ENCODE data around the gene AHSG. TPM values are rescaled to one million over a fixed set of nuclear protein-coding genes. Genes with fewer than 3 reads are reported as not detected.
"Not testable (repeated sequence)": the region's sequence is repeated elsewhere in the genome, so short reads cannot be mapped to it uniquely, and the experiment has no call there.

AHSG gene
- total RNA-seq, 1 experiment from 2014 or later: not detected

DNA sequence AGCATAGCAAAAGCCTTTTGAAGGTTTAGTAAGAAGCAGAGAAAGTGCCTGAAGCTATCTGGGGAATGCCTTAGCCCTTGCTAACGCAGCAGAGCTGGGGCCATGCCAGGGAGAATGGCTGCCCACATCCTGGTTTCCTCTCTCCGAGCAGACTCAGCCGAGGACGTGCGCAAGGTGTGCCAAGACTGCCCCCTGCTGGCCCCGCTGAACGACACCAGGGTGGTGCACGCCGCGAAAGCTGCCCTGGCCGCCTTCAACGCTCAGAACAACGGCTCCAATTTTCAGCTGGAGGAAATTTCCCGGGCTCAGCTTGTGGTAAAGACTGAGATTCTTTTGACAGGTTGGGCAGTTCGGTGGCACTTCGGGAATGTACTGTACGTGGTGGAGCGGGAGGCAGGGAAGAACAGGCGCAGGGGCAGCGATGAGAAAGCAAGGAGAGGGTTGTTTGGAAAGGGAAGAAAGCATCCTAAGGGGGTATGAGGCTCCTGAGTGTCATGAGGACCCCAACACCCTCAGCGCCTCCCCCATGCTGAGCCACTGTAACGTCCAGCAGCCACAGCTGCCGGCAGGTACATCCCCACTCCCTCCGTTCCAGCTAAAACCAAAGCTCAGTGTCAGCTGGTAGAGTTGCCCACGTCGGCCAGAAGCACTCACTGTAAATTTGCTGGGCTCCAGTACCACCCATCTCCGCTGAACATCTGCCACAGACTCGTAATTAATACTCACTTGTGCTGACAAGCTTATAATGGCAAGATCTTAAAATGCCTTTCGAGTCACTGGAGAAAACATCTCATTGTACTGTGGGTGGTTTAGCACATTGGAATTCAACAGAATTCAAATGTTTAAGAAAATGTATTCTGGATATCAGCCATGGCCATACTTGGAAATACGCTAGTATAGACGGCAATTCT is 4.4 kb downstream of the AHSG start:
- DNase-seq (ENCODE audit: low spot score): peak; percentile 96

DNA sequence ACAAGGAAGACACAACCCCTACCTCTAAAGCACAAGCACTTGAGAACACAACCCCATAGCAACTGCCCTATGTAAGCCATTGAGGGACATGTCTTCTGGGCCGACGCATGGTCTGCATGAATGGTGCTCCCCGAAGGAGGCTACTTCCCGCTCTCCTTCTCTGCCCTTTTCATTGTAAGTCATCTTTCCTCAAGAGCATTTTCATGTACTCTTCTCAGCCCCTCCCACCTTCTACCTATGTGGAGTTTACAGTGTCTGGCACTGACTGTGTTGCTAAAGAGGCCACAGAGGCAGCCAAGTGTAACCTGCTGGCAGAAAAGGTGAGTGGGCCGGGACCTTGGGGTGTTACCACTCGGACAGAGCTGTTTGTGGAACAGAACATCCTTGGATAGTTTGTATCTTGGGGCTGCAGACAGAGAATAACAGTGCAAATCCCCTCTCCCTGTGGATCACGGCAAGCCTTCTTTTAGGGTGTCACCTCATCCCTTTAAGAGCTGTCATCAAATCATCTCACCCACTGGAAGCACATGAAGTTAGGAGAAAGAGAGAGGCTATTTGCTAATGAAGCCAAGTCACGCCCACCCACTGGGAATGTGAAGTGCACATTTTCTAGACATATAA is 5.6 kb downstream of the AHSG start:
- DNase-seq (ENCODE audit: low spot score): no peak

DNA sequence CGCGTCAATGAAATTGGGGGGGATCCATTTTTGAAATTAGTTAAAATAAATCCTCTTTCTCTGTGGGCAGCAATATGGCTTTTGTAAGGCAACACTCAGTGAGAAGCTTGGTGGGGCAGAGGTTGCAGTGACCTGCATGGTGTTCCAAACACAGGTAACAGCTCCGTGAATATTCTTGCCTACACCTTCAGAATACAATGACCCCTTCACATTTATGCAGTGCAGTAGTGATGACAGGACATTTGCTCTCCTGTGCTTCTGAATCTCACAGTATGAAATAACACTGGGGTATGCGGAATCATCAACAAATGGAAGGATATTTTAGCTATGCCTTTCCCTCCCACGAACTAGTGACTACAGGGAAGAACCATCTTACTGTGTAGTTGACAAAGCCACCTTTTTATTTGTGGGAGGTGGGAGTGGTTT is 6.9 kb downstream of the AHSG start:
- no peak for DNase-seq (ENCODE audit: low spot score)

DNA sequence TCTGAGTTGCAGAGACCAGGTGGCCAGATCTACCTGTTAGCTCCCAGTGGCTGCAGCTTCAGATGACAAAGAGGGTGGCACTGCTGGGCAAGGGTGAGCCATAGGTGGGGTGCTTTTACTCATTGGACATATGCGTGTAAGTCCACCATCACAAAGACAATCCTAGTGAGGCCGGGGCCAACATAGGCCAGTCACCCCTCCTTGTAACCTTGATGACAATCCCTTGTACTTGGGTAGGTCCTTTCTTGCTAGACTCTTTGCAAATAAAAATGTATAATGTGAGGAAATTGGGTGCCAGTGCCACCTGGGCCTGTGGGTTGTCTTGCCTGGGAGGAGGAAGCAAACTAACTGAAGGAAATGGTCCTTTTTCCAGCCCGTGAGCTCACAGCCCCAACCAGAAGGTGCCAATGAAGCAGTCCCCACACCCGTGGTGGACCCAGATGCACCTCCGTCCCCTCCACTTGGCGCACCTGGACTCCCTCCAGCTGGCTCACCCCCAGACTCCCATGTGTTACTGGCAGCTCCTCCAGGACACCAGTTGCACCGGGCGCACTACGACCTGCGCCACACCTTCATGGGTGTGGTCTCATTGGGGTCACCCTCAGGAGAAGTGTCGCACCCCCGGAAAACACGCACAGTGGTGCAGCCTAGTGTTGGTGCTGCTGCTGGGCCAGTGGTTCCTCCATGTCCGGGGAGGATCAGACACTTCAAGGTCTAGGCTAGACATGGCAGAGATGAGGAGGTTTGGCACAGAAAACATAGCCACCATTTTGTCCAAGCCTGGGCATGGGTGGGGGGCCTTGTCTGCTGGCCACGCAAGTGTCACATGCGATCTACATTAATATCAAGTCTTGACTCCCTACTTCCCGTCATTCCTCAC is 7.6 kb downstream of the AHSG start:
- DNase-seq (ENCODE audit: low spot score): no peak

DNA sequence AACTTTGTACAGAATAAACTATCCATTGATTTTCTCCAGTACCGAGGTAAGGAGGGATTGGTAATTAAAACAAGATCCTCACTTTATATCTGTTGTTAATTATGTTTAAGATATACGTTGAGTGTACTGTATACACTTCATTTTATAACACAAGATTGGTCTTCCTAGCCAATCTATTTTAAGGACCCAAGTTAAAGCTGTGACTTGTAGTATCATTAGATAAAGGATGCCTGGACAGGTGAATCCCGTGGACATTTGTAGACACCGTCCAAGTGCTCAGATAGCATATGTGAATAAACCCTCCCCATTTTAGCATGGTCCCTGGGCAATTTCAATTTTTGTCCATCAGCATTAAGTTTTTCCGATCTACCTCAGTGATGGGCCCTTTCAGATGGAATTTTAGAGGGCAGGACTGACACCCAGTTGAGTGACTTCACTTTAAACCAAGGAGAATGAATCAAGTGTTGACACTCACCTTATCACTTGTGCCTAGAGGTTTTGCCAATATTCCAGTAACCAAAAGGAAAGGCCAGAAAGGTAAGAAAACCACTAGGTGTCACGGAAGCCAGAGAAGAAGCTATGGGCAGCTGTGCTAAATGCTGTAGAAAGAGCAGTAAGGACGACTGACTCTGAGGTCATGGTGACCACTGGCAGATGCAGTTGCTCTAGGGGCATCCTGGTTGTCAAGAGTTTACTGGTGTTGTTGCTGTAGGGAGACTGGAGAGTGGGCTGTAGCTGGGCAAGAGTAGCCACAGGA is 9.2 kb downstream of the AHSG start:
- DNase-seq (ENCODE audit: low spot score): no peak

DNA sequence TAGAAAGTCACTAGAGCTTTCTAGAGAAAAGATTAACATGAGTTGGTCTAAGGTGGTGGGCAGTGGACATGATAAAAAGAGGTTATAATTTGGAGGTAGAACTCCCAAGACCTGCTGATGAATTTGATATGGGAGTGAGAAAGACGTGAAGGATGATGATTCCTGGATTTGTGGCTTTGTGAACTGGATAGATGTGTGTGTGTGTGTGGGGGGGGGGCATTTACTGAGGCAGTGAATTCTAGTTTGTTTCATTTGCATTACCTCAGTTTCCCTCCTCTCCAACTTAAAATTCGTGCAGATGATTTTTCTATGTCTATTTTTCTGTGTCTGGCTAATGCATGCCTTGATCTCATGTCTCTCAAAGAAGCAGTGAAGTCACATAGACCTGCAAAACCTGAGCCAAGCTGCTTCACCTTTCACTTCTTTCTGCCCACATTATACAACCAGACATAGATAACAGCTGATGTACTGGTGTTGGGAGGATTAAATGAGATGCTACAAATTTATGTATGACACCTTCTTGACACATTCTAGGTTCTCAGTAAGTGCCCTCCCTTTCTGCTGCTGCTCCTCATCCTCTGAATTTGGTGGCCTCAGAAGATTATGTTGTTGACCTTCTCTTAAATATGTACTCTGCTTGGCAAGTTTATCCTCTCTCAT is 9.9 kb downstream of the AHSG start:
- no peak for DNase-seq (ENCODE audit: low spot score)

DNA sequence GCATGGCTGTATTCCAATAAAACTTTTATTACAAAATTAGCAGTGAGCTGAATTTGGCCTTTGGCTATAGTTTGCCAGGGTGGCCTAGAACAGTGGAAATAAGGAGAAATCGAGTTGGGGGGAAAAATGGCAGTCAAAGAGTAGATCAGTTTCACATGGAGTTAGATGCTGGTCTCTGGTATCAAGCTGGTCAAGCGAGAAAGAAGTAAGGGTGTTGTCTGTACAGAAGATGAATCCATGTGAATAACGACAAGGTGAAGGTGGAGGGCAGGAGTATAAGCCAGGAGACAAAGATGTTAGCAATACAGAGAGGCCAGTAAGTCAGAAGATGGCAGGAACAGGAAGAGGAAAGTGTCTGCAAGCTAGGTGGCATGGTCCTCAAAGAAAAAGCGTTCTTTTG is 11.7 kb downstream of the AHSG start:
- no peak for DNase-seq (ENCODE audit: low spot score)

DNA sequence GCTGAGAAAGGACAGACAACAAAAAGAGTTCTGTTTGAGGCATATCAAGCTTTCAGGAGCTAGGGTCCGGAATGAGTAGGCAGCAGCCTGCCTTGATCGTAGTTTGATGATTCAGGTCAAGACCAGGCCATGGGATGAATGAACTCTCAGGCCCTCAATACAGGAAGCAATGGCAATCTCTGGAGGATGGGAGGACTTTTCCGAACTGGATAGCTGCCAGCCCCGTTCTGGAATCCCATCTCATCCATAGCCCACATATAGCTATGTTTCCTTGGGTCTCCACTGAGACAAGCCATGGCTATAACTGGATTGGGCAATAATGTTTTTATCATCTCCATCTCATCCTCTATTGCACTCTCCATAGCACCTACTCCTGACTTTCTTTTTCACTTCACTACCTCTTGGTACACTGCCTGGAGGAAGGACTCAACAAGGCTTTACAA is 12.8 kb downstream of the AHSG start:
- no peak for DNase-seq (ENCODE audit: low spot score)

DNA sequence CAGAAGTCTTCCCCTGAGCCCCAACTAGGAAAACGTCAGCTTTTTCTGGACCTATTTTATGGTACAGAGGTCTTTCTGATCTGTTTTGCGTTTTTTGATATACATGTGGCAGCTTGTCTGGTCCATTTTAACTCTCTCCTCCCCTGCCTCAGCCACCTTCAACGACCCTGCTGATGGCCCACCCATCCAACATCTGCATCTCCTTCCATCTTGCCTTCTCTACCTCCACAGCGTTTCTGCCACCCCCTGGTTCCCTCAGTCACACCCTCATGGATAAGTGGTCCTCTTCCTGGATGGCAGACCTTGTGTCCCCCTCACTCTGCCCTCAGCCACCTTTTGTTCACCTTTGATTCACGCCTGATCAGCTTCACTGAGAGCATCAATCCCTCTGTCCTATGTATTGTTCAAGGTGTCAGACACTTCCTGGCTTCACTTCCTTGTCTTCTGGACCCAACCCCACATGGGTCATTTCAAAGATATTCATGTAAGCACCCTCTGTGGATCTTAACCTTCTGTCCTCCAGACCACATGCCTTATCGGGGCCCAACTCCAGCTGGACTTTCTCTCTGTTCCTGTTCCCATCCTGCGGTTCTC is 13.5 kb downstream of the AHSG start:
- no peak for DNase-seq (ENCODE audit: low spot score)

DNA sequence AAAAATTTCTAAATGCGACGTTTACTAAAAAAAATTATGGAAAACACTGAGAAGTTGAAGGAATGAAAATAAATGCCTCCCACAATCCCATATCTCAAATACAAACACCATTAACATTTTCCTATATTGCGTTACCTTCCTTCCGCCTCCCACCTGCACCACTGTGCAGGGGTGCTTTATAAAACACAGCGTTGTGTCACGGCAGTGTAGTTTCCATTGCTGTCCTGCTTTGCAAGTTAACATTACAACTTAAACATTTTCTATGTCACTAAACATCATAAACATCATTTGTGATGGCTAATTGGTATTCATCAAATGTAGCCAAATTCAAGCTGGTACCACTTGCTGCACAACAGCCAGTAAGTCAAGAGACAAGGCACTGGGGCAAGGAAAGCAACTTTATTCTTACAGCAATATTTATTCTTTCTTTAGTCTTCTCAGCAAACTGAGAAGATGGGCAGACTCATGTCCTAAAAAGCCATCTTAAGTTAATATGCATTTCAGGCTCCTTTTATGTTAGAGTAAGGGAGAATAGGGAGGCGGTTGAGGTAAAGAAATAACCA is 15.1 kb downstream of the AHSG start:
- no peak for DNase-seq (ENCODE audit: low spot score)

DNA sequence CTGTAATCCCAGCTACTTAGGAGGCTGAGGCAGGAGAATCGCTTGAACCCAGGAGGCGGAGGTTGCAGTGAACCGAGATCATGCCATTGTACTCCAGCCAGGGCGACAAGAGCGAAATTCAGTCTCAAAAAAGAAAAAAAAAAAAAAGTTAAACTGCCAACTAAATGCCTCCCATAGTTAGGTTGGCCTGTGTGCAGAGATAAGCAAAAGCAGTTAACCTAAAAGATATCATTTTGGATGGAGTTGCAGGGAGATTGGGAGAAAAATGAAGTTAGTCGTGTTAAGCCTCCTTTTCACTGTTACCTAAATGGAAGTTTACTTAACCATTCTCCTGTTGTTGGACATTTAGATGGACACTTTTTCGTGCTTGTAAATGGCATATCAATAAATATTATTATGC is 15.9 kb downstream of the AHSG start:
- no peak for DNase-seq (ENCODE audit: low spot score)

DNA sequence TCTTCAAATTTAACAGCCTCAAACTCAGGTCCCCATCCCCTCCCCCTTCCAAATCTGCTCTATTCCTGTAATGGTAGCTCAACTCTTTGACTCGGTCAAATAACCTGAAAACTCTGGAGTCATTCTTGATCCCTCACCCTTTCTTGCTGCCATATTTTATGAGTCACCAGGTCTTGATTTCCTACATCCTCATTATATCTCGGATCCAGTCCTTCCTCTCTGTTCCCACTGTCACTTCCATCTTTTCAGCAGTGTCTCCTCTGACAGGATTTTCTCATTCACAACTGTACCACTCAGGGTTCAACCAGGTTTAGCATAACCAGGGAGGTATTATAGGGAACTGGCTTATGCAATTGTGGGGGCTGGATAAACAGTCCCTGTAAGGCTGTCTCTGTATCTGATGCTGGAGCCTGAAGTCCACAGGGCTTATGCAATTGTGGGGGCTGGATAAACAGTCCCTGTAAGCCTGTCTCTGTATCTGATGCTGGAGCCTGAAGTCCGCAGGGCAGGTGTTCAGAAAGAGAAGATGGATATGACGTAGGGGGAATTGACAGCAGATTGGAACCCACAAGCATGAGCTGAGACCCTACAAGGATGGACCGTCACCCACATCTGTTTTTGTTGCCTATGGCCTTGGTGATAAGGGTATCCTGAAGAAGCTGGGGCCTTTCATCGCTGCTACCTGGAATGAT is 18.2 kb downstream of the AHSG start:
- no peak for DNase-seq (ENCODE audit: low spot score)

DNA sequence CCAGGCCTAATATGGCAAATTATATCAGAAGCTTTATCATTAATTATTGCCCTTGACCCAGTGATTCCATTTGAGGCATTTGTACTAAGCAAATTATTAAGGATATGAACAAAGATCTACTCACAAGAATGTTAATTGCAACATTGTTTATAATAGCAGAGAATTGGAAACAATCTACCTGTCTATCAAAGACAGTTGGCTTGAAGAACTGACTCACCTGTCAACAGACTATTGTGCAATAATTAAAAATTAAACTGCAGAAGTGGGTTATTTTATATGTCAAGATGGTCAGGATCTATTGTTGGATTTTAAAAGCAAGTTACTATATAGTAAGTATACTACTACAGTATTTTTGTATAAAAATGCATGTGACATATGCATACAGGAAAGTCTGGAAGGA is 20.6 kb downstream of the AHSG start:
- DNase-seq (ENCODE audit: low spot score): no peak

DNA sequence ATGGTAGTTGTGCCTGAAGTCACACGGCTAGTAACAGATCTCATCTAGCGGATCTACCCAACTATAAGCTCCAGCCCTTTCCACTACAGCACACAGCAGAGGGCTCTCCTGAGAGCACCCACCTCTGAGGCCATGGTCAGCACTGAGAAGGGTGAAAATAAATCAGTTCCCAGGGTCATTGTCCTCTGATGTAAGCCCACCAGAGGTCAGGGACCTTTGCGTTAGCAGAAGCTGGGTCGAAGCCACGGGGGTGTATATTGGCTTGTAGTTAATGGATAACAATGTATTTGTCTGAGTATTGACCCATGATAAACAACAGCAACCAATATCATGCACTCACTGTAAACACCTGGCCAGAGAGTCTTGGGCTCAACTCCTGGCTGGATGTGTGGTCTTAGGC is 21.3 kb downstream of the AHSG start:
- DNase-seq (ENCODE audit: low spot score): not testable (repeated sequence)

DNA sequence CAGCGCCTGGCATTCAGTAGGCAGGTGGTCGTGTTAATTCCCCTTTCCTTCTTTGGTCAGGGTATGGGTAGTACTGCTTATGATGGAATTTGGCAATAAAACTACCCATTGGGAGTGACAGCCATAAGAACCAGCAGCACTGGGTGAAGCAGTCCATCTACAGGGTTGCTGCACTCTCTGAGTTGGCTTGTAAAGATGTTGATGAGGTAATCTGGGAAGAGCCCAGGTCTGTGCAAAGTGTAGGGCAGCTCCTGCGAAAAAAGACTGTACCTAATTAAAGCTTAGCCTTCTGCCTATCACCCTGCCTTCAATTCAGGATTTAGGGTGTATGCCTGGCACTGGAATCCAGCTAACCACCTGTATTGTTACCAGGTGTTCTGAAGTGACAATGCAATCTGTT is 22.7 kb downstream of the AHSG start:
- no peak for DNase-seq (ENCODE audit: low spot score)

DNA sequence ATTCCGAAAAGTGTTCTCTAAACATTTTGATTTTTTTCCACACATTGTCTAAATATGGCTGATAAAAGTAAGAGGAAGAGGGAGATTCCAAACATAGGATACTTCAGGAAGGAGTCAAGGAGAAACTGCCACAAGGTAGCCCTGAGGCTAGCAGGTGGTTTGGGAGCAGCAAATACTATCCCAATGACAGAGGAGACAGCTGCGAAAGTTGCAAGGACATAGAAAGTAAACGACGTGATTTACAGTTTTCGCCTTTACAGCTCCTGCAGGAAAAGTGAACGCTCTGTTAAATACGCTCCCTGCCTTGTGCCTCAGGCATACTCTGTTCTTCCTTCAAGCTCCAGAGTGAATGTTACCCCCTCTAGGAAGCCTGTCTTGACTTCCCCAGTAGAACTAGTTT is 23.7 kb downstream of the AHSG start:
- no peak for DNase-seq (ENCODE audit: low spot score)

DNA sequence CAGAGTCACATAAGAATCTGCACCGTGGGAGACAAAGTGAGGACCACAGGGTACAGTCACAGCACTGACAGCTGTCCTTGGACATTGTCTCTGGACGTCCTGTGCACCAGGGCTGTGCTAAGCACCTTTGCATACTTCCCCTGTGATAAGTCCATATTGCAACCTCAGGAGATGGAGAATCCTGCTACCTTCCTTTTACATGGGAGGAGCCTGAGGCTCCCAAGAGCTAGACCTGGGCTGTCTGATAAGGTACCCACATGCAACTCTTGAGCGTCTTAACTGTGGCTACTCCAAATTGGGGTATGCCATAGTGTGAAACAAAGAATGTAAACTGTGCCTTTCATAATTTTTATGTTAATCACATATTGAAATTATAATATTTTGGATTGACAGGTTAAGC is 24.8 kb downstream of the AHSG start:
- no peak for DNase-seq (ENCODE audit: low spot score)

DNA sequence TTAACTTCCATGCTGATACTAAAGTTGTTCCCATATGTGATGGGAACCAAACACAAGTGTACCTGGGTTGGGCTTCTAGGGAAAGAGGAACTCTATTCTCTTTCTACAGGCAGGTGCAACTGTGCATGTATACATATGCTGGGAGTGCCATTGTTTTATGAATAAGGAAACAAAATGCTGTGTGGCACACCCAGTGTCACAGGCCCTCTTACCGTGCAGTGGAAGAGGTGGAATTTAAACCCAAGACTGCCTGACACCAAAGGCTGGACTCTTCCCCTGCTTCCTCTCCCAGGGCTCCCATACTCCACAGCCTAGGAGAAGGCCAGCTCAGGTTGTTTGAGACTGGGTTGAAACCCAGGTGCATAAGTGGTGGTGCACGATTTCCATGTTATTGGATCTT is 25.4 kb downstream of the AHSG start:
- DNase-seq (ENCODE audit: low spot score): no peak

DNA sequence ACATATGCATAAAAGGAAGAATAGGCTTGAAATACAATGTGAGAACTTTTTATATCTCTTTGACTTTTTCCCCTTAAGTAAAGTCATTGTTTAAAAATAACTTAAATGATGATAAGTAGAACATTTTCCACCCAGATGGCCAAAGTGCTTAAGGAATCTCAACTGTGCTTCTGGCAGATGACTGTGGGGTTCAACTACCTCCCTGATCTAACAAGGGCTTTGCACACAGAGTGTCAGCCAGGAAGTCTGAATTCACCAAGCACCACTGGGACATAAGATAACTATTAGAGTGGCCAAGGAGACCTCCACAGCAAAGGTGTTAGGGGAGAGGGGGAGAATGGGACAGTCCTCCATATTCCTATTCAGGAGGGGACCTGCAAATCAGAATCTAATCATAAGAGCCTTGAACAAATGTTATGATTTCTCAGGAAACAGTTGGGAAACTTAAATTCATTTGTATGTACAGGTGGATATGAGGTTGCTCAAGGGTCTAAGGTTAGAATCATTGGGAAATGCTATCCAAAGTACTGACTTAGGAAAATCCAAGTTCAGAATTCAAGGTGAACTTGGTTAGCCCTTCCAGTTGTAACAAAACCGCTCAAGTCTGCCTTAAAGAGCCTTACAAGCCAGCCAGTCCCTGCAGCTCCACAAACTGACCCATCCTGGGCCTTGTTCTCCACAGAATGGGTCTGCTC is 27.1 kb downstream of the AHSG start, which contains the start of gene FETUB:
Gene FETUB, plus strand, starts transcription at position 622 of the 695 bp plus-strand sequence. Its CDS starts 62 bp downstream, at position 684.
- DNase-seq (ENCODE audit: low spot score): no peak

Data from A172 (cell line).